NCI-H82 treated with DMSO at 0.1 percent for 48 hours (cell line): ENCODE results near the gene ASPG.

ENCODE experiments used
- DNase-seq: peaks from one replicate; lab custom pipeline; 2025; ENCODE audit not compliant: unreplicated experiment; lab: John Stamatoyannopoulos, UW

Gene ASPG

DNA sequence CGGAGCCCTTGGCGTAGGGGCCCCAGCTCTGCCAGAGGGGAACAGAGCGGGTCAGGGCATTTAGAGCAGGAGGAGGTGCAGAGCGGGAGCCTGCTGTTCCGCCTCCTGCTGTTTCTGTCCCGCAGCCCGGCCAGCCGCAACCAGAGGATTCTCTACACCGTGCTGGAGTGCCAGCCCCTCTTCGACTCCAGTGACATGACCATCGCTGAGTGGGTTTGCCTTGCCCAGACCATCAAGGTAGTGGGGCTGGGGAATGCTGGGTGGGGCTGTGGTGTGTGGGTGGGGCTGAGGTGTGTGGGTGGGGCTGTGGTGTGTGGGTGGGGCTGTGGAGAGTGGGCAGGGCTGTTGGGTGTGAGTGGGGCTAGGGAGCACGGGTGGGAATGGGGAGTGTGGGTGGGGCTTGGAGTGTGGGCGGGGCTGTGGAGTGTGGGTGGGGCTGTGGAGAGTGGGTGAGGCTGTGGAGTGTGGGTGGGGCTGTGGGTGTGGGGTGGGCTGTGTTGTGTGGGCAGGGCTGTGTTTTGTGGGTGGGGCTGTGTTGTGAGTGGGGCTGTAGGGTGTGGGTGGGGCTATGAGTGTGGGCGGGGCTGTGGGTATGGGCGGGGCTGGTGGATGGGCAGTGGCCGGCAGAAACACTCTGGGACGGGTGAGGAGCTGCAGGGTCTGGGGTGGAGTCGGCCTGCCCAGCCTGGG is 8.0 kb downstream of the ASPG start:
- no peak for DNase-seq

DNA sequence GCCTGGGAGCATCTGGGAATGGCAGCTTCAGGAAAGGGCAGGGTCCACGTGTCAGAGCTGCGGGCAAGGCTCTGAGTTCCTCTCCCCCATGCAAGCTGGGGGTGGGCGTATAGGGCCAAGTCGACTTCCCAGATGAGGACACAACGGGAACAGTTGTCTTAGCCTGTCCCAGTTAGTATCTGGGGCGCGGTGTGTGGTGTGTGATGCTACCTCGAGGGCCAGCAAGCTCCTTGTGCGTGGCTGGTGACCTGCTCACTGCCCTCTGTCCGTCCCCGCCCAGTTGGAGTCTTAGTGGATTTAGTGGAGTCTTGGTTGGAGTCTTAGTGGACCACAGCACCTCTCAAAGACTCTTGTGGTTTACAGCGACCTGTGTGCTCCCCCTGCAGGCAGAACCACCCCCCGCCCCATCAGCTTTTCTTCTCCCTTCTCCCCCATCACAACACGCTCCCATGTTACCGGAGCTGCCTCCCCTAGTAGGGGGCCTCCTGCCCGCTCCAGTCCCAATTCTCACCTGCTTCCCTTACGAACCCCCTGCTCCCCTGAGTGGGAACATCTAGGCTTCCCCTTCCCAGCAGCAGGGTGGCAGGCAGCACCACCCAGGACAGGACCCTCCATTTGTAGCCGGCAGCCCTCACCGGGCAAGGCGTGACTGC is 8.7 kb downstream of the ASPG start:
- DNase-seq, result no peak

DNA sequence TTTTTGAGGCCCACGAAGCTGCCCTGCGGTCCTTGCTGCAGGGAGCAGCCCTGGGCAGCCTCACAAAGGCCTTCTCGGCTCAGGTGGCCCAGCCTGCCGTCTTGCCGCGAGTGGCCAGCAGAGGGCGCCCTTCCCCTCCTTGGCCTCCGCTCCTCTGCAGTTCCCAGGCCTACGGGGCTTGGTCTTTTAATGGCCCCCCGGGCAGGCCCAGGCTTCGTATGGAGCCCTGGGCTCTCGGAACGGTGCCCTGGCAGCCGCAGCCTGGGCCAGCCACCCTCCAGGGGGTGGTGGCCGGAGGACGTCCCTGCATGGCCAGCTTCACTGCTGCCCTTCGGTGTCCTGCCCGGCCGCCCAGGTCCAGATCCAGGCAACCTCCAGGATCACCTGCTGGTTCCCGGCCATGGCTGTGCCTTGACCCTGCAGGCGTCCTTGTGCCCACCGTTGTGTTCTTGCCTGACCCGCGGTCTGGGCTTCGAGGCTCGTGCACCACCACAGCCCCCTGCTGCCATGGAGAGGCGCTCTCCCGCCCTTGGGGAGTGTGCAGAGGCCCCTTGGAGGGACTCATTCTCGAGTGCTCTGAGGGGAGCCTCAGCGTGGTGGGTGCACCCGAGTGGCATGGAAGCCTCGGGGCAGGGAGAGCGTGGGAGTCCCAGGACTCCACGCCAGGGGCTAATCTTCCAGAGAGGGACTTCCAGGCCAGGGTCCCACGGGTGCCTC is 9.4 kb downstream of the ASPG start:
- DNase-seq, result peak; percentile 28

DNA sequence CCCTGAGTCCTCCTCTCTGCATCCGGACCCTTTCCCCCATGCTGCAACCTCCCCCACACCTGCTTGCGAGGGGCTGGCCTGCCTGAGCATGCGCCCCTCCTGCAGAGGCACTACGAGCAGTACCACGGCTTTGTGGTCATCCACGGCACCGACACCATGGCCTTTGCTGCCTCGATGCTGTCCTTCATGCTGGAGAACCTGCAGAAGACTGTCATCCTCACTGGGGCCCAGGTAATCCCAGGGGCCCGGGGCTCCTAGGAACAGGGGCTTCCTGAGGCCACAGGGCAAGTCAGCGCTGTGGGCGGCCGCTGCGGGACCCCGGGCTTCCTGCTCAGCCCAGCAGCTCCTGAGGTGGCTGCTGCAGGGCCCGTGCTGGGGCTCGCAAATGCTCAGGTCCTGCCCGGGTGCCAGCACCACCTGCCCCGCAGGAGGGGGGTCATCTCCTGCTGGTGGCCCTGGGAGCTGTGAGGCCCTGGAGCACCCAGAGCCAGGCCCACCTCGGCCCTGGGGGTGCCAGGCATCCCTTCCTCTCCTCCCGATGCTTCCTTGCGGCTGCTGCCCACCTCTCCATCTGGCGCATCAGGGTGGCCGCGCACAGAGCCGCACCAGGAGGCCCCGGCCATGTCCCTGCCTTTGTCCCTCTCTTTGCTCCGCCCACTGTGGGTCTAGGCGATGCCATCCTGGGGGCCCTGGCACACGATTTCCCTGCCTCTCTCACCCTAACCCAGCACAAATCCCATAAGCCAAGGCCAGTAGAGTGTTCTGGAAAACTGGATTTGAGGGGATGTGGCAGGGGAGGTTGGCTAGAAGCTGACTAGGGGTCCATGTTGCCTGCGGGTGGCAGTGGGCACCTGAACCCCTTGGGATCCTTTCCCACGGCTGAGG is 10.2 kb downstream of the ASPG start:
- no peak for DNase-seq

DNA sequence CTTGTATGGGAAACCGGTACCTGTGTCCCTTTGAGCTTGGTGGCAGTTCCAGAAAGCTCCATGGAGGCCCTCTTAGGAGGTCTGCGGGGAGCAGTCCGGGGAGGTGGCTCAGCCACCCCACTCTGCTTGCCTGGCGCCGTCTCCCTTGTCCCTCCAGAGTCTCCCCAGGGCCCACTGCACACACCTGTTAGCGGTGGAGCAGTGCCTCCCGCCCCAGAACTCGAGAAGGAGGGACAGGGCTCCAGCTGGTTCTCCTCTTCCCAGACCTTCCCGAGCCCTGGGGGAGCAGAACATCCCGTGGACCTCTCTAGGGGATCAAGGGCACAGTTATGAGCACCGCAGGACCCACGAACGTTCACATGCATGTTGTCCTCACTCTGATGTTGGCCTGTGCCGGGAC is 10.8 kb downstream of the ASPG start:
- no peak for DNase-seq

DNA sequence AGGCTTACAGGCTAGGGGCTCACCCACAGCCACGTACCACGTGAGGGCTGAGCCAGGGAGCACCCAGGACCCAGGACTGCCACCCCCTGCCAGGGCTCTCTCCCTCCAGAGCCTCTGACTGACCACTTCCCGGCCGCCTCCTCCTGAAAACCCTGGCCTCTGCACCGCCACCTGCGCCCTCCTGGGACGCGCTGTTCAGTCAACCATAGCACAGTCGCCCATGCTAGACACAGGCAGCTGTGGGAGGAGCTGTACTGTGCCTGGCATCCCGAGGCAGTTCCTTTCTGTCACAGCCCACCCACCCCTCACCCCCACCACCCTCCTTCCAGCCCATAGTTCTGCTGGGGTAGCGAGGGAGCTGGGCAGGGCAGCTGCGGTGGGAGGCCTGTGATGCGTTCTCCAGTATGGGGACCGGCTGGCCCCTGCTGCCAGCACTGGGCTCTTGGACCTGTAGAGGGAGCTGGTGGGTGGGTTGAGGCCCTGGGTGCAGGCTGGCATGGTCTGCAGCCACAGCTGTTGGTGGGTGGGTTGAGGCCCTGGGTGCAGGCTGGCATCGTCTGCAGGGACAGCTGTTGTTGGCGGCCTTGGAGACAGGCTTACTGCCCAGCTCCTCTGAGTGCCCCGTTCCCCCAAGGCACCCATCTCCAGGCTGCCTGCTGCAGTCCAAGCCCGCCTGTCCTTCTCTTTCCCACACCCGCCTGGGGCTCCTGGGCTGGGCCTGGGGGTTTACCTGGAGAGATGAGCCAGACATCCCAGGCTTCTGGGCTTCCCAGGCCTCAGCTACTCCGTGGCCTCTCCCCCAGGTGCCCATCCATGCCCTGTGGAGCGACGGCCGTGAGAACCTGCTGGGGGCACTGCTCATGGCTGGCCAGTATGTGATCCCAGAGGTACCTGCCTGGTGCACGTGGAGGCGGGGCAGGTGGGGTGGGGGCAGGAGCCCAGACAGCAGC is 11.5 kb downstream of the ASPG start:
- no peak for DNase-seq

DNA sequence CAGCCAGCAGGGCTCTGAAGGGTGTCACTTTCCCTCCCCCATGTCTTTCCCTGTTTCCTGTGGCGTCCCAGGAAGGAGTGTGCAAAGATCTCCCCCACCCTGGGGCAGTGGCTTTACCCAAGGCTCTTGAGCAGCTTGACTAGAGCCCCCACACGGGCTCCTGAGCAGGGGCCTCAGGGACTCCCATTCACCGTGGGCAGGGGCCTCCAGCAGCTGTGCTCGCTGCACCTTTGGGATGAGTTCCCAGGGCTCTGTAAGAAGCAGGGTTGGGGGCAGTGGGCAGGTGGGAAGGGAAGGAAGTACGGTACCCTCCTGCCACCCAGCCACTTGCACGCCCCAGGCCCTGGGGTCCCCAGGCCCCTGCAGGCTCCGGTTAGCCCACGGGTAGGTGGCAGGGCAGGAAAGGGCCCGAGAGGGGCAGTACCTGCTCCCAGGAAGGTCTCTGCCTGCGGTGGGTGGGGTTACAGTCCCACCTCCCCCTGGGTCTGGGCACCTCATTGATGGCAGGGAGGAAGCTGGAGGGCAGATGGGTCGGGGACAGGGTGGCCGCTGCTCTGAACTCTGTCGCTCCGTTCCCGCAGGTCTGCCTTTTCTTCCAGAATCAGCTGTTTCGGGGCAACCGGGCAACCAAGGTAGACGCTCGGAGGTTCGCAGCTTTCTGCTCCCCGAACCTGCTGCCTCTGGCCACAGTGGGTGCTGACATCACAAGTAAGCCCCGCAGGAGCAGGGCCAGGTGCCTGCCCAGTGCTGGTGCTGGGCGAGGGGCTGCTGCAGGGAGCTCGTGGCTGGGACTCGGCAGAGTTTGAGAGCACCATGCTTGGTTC is 13.0 kb downstream of the ASPG start:
- DNase-seq, result no peak

DNA sequence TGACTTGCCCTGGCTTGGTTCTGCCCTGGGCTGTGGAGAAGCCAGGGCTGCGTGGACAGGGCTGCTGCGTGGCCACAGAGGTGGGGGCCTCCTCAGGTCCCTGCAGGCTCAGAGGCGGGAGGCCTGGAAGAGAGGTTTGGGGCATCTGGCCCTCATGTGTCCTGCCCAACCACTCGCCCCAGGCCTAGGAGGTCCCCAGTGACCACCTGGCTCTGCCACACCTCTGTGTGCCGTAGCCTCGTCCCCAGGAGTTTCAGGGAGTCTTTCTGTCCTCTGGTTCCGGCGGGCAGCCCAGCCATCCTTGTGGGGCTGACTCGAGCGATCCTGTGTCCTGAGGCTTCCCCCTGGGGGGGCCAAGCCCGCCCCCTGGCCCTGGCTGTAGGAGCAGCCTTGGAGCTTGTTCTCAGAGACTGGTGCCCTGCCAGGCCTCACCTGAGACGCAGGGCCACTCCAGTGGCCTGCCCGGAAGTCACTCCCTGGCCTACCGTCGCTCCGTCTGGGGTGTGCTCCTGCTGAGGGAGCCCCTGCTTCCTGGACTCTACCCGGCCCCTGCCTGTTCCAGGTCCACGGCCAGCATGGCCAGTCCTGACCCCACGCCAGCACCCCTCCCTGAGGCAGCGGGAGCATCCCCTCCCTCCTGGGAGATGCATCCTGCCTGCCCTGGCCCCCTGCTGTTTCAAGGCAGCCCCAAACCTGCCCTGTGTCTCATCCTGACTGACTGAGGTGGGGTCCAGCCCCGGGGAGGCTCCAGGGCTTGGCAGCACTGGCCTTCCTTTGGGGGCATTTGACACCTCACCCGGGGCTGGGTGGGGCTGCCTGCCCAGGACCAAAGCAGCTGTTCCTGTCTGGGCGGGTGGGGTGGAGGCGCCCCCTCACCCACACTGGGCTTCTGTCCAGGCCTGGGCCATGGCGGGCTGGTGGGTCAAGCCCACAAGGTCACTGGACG is 13.9 kb downstream of the ASPG start:
- no peak for DNase-seq

DNA sequence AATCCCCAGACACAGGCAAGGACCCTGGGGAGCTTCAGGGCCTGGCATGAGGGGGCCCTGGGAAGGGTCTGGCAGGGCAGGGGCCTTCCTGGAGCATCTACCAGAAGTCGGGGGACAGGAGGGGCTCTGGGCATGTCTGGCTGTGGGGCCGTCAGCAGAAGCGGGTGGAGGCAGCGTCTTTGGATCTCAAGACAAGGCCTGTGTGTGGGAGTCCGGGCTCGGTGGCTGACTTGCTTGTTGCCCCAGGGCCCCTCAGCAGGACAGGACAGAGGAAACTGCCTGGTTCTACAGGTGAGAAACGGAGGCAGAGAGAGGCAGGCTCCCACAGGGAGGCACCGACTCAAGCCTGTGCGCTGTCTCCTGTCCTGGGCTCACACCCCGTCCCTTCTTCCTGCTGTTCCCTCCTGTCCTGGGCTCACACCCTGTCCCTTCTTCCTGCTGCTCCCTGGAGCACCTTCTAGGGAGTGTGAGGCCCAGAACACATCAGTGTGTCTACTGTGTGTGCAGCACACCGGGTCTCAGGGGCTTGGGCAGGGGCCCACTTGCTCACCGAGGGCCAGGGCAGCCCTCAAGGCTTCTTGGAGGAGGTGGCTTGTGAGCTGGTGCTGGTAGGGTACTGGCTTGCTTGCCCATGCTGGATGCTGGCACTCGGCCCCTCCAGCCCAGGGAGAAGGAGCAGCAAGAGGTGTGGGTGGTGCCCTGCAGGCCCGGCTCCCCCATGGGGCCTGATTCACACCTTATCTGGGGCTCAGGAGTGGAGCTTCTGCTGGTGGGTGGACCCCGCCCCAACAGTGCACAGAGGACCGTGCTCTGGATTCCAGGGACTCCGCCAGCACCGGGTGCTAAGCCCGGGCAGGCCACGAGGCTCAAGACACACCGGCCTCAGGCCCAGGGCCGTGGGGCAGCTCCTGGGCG is 14.9 kb downstream of the ASPG start:
- DNase-seq, result no peak

DNA sequence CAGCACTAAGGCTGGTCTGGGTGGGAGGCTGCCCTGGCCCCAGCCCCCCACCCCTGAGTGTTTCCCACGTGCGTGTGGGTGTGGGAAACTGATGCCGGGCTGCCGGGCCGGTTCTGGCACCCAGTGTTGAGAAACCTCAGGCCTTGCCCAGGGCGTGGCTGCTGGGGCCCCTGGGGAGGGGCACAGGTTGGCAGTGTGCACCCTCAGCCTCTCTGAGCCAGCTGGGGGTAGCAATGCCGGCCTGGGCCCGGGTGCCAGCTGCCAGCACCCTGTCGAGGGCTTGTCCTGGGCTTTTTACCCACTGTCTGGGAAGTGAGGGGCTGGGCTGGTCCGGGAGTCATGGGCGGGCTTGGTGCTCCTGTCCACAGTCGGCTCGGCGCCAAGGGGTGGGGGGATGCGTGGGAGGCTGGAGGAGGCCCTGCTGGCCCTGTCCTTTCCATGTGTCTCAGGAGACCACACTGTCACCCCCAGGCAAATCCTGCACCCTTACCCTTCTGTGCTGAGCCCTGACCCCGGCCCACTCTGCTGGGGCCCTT is 15.7 kb downstream of the ASPG start:
- no peak for DNase-seq

DNA sequence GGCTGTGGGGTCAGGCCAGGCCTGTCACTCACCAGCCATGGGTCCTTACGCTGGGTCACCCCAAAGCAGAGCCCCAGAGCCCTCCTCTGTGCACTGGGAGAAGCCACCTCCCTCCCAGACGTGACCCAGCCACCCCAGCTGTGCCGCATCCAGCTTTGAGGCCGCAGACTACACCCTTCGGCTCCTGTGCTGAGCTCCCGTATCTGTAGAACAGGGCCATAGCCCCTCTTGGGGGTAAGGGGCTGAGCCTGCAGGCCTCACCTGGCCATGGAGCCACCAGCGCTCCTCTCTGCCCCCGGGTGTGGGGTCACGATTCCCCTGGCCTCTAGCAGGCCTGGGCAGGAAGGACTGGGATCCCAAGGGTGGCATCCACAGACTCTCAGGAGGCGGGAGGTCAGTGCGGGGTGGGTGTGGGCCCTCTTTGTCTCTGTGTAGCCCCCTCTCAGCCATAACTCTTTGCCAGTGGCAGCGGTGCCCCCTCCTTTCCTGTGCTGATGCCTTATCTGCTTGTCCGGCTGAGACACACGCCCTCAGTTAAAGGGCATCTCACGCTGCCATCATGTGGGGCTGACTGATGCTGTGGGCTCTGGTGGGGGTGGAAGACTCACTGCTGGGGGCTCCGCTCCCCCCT is 16.3 kb downstream of the ASPG start:
- DNase-seq, result no peak

DNA sequence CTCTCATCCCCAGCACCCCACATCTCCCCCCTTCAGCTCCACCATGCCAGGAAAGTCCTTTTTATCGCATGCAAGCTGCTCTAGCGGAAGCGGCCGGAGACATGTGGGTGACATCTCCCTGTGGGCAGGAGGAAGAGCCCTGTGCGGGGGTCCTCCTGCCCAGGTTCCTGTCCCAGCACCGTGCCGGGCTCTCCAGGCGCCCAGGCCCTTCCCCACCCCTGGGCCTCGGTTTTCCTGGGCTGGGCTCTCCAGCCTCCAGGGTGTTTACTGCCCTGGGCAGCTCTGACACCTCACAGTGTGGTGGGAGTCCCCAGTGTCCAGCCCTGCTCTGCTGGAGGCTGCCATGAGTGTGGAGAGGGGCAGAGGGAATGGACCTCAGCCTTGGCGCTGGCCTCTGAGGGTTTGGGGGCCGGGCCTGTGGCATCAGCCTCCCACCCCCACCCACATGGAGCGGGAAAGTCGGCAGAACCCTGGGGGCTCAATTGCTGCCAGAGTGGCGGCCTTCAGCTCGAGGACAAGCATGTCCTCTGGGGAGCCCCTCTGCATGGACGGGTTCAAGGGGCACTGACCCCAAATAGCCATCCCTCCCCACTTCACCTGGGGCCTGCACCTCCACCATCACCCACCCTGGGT is 16.9 kb downstream of the ASPG start:
- no peak for DNase-seq

DNA sequence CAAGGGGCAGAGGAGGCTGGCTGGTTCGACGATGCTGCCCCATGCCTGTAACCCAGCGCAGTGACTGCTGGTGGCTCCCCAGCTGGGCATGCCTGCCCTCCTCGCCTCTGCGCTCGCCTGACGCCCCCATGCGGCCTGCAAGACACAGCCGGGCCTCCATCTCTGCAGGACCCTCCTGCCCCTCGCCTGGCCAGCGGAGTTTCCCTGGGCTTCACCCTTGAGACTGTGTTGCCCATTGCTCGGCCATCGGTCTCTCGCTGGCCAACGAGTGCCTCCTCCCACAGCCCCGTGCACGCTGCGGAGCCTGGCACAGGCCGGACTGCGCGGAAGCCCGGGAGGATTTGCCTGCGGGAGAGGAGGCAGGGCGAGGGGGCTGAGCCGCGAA is 17.6 kb downstream of the ASPG start:
- DNase-seq, result no peak

DNA sequence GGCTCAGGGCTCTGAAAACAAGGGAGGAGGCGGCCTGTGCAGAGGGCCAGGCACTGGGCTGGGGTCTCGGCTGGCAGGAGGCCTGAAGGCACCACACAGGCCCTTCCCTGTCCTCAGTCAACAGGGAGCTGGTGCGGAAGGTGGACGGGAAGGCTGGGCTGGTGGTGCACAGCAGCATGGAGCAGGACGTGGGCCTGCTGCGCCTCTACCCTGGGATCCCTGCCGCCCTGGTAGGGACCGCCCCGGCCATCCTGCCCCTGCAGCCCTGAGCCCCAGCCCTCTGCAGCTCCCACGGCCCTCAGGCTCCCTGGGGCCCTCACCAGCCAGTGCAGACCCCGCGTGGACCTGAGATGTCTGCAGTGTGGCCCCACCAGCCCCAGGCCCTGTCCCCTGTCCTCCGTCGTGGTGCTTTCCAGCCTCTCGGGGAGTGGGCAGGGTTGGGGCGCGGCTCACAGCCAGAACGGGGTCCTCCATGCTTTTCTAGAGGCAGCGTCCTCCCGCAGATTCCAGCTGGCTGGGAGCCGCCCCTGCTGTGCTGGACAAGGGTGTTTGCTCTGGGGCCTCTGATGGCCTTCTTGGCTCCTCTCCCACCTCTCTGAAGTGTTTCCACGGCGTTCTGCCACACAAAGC is 18.1 kb downstream of the ASPG start:
- DNase-seq, result no peak

DNA sequence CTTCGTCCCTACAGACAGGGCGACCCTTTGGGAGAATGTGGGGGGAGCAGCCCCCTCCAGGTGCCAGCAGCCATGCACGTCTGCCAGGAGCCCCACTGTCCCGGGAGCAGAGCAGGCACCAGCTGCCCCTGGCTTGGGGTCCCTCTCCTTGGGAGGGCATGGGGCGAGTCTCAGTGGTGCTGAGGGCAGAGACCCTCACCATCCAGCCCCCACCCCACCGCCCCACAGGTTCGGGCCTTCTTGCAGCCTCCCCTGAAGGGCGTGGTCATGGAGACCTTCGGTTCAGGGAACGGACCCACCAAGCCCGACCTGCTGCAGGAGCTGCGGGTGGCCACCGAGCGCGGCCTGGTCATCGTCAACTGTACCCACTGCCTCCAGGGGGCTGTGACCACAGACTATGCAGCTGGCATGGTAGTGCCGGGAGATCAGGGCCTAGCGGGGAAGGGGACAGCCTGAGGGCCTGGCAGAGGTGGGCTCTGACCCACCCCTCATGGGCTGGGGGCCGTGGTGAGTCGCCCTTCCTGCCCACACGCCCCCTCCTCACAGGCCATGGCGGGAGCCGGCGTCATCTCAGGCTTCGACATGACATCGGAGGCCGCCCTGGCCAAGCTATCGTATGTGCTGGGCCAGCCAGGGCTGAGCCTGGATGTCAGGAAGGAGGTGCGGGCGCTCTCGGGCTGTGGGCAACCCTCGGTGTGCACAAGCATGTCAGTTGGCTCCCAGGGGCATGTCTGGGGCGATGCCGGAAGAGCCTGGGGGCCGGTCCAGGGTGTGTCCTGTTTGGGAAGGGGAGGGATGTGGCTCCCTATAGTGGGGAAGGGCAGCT is 18.8 kb downstream of the ASPG start:
- DNase-seq, result no peak
